Neural progenitor cell (in vitro differentiated cells): ENCODE measurements around the gene MYLK.

Experiments used
- CTCF ChIP-seq: fragments of 200-600 bp; sonication (generic); IDR thresholded peaks from 2 replicates; pipeline ENCODE4 v1.5.1; 2017; ENCODE audit warnings: antibody characterized with exemption, mild to moderate bottlenecking
- EZH2 ChIP-seq: fragments of 200-600 bp; sonication (generic); IDR thresholded peaks from 2 replicates; pipeline ENCODE4 v1.6.1; 2017; ENCODE audit warnings: antibody characterized with exemption, mild to moderate bottlenecking, moderate library complexity

GRCh38 chr3:123667784-123668183, 216.3 kb downstream of the MYLK start:
- TF ChIP-seq CTCF, result no peak
- TF ChIP-seq EZH2, result no peak
